Measurements from ENCODE around the gene SGMS1. TPM values are rescaled to one million over a fixed set of nuclear protein-coding genes. Genes with fewer than 3 reads are reported as not detected.

SGMS1 gene
- total and polyA plus RNA-seq, 4 experiments from 2014 or later = 10.0 to 33.0 (median 20.3) TPM

DNA sequence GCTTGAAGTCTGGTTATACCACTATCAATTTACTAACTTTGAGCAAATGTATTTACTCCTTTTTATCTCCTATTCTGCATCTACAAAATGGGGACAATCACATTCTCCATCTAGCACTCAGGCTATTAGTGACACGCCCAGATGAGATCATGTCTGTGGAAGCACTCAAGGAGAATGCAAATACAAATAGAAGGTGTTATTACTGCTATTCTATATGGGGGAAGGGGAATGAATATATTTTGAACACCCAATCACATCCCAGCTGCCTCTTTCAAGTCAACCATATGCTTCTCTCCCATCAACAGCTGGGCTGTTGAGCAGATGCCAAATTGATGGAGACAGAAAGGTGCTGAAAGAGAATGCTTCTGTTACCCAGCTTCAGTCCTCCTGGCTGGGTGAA lies 23.5 kb downstream of the SGMS1 start:
- H3K36me3 ChIP-seq (ENCODE audit: insufficient read depth, low read length) = no peaks in the 10 kb centered on the region
- no peaks in the 10 kb centered on the region for H3K9me3 ChIP-seq (ENCODE audit: control insufficient read depth in 1 of 2, low read length in 2 of 2)
- H3K27me3 ChIP-seq (ENCODE audit: insufficient read depth, low read length) = no peaks in the 10 kb centered on the region
- Mint-ChIP-seq H3K36me3 (peaks cover 0 to 4% of the 10 kb centered on the region in 2 donors), H3K4me1 (peaks cover 37 to 75% (median 59%) of the 10 kb centered on the region in 4 donors), H3K27ac (peak overlapping the region in 1 of 7 donors; percentile 20), H3K4me3 (no peak overlapping the region), H3K27me3 (no peaks in the 10 kb centered on the region), H3K9me3 (no peaks in the 10 kb centered on the region)
- no peak overlapping the region for H3K4me3 ChIP-seq (ENCODE audit: low read length in 2 of 2)
- DNase-seq = no peak
- intact Hi-C loops (cut with micrococcal nuclease) = no loop called here
- ChIA-PET POLR2A (ENCODE audit: partially characterized antibody) (no interaction called here), CTCF (ENCODE audit: partially characterized antibody) (no interaction called here)
- H3K27ac ChIP-seq (ENCODE audit: low read depth, low read length) = no peak overlapping the region
- peaks cover 43% of the 10 kb centered on the region for H3K4me1 ChIP-seq (ENCODE audit: insufficient read depth, low read length)

DNA sequence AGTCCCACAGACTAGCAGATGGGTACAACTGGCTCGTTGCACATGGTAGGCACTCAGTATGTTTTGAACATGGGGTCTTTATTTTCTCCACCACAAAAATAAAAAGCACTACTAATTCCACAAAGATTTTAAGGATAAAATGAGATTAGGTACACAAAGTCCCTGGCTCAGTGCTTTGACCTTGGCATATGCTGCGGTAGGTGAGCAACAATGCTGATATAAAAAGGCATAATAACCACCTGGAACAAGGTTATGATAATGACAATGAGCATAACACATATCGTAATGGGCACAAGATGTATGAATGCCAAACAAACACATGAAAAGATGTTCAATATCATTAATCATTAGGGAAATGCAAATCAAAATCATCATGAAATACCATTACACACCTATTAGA lies 26.9 kb downstream of the SGMS1 start:
- POLR2A ChIA-PET (ENCODE audit: partially characterized antibody) = no interaction called here
- H3K27ac ChIP-seq (ENCODE audit: low read depth, low read length) = no peak overlapping the region
- no peaks in the 10 kb centered on the region for H3K9me3 ChIP-seq (ENCODE audit: control insufficient read depth in 1 of 2, low read length in 2 of 2)
- H3K4me3 ChIP-seq (ENCODE audit: low read length in 2 of 2) = no peak overlapping the region
- peaks cover 17% of the 10 kb centered on the region for H3K4me1 ChIP-seq (ENCODE audit: insufficient read depth, low read length)
- no peak for DNase-seq
- CTCF ChIA-PET (ENCODE audit: partially characterized antibody) = interaction anchor here (1.1 kb wide), 1 partner anchor 17 kb away, joined by 3 read pairs; no protein-coding TSS in a partner anchor
- no peaks in the 10 kb centered on the region for H3K27me3 Mint-ChIP-seq
- no peak overlapping the region for H3K4me3 Mint-ChIP-seq
- H3K9me3 Mint-ChIP-seq = no peaks in the 10 kb centered on the region
- H3K36me3 ChIP-seq (ENCODE audit: insufficient read depth, low read length) = no peaks in the 10 kb centered on the region
- H3K27ac Mint-ChIP-seq = no peak overlapping the region
- intact Hi-C loops (cut with micrococcal nuclease) = no loop called here
- no peaks in the 10 kb centered on the region for H3K36me3 Mint-ChIP-seq
- H3K4me1 Mint-ChIP-seq = peaks cover 23 to 61% (median 44%) of the 10 kb centered on the region in 4 donors
- H3K27me3 ChIP-seq (ENCODE audit: insufficient read depth, low read length) = no peaks in the 10 kb centered on the region

- no peaks in the 10 kb centered on the region for H3K36me3 ChIP-seq (ENCODE audit: insufficient read depth, low read length)
- H3K27ac ChIP-seq (ENCODE audit: low read depth, low read length) = no peak overlapping the region
- Mint-ChIP-seq H3K4me1 (peaks cover 23 to 61% (median 45%) of the 10 kb centered on the region in 4 donors), H3K27ac (no peak overlapping the region), H3K4me3 (no peak overlapping the region), H3K36me3 (no peaks in the 10 kb centered on the region), H3K27me3 (no peaks in the 10 kb centered on the region), H3K9me3 (no peaks in the 10 kb centered on the region)
- DNase-seq = no peak
- ChIA-PET POLR2A (ENCODE audit: partially characterized antibody) (no interaction called here), CTCF (ENCODE audit: partially characterized antibody) (interaction anchor here (1.1 kb wide), 1 partner anchor 17 kb away, joined by 3 read pairs; no protein-coding TSS in a partner anchor)
- intact Hi-C loops (cut with micrococcal nuclease) = no loop called here
- no peaks in the 10 kb centered on the region for H3K27me3 ChIP-seq (ENCODE audit: insufficient read depth, low read length)
- H3K4me3 ChIP-seq (ENCODE audit: low read length in 2 of 2) = no peak overlapping the region
- H3K9me3 ChIP-seq (ENCODE audit: control insufficient read depth in 1 of 2, low read length in 2 of 2) = no peaks in the 10 kb centered on the region
- H3K4me1 ChIP-seq (ENCODE audit: insufficient read depth, low read length) = peaks cover 14% of the 10 kb centered on the region
Observed at GRCh38 chr10:50596456-50596855, 27.3 kb downstream of the SGMS1 start.

GRCh38 chr10:50595785-50596184 lies 28.0 kb downstream of the SGMS1 start:
- intact Hi-C loops (cut with micrococcal nuclease) = no loop called here

GRCh38 chr10:50593523-50594376 lies 30.0 kb downstream of the SGMS1 start:
- Mint-ChIP-seq H3K27ac (peak overlapping the region in 1 of 7 donors; percentile 8), H3K4me1 (peaks cover 14 to 43% (median 28%) of the 10 kb centered on the region in 4 donors)
- POLR2A ChIA-PET (ENCODE audit: partially characterized antibody) = no interaction called here

More at GRCh38 chr10:50595785-50596184, 28.0 kb downstream of the SGMS1 start:
- peaks cover 20 to 56% (median 41%) of the 10 kb centered on the region in 4 donors for H3K4me1 Mint-ChIP-seq
- H3K27me3 ChIP-seq (ENCODE audit: insufficient read depth, low read length) = no peaks in the 10 kb centered on the region
- H3K36me3 ChIP-seq (ENCODE audit: insufficient read depth, low read length) = no peaks in the 10 kb centered on the region
- H3K36me3 Mint-ChIP-seq = peaks cover 0 to 3% of the 10 kb centered on the region in 2 donors
- no peak overlapping the region for H3K4me3 Mint-ChIP-seq
- CTCF ChIA-PET (ENCODE audit: partially characterized antibody) = interaction anchor here (1.1 kb wide), 1 partner anchor 18 kb away, joined by 3 read pairs; no protein-coding TSS in a partner anchor
- no peak overlapping the region for H3K4me3 ChIP-seq (ENCODE audit: low read length in 2 of 2)
- H3K4me1 ChIP-seq (ENCODE audit: insufficient read depth, low read length) = peaks cover 7% of the 10 kb centered on the region
- H3K27me3 Mint-ChIP-seq = no peaks in the 10 kb centered on the region
- no peaks in the 10 kb centered on the region for H3K9me3 ChIP-seq (ENCODE audit: control insufficient read depth in 1 of 2, low read length in 2 of 2)
- H3K27ac ChIP-seq (ENCODE audit: low read depth, low read length) = no peak overlapping the region
- no peak for DNase-seq
- no peaks in the 10 kb centered on the region for H3K9me3 Mint-ChIP-seq
- POLR2A ChIA-PET (ENCODE audit: partially characterized antibody) = no interaction called here
- H3K27ac Mint-ChIP-seq = no peak overlapping the region

DNA sequence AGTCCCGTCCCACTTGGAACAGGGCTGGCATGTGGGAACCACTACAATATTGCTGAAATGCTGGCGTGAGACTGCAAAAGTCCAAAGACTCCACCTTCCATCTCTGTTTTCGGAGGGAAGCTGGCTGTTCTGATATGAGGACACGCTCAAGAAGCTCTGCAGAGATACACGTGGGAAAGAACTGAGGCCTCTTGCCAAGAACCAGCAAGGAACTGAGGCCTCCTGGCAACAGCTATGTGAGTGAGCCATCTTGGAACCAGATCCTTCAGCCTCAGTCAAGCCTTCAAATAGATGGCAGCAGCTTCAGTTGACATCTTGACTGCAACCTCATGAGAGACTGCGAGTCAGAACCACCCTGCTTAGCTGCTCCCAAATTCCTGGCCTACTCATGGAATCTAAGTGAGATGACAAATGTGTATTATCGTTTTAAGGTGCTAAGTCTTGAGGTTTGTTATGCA lies 30.8 kb downstream of the SGMS1 start:
- H3K27me3 Mint-ChIP-seq = no peaks in the 10 kb centered on the region
- CTCF ChIA-PET (ENCODE audit: partially characterized antibody) = interaction anchor here (1.7 kb wide), 1 partner anchor 59 kb away, joined by 3 read pairs; no protein-coding TSS in a partner anchor
- Histone ChIP-seq H3K9me3 (ENCODE audit: control insufficient read depth in 1 of 2, low read length in 2 of 2) (no peaks in the 10 kb centered on the region), H3K4me1 (ENCODE audit: insufficient read depth, low read length) (no peaks in the 10 kb centered on the region), H3K36me3 (ENCODE audit: insufficient read depth, low read length) (no peaks in the 10 kb centered on the region), H3K27me3 (ENCODE audit: insufficient read depth, low read length) (no peaks in the 10 kb centered on the region), H3K4me3 (ENCODE audit: low read length in 2 of 2) (no peak overlapping the region), H3K27ac (ENCODE audit: low read depth, low read length) (no peak overlapping the region)
- POLR2A ChIA-PET (ENCODE audit: partially characterized antibody) = interaction anchor here (0.7 kb wide), 1 partner anchor 29 kb away, joined by 3 read pairs; no protein-coding TSS in a partner anchor
- peaks cover 13 to 43% (median 25%) of the 10 kb centered on the region in 4 donors for H3K4me1 Mint-ChIP-seq
- peaks cover 13 to 20% of the 10 kb centered on the region in 2 donors for H3K36me3 Mint-ChIP-seq
- DNase-seq = no peak
- no peak overlapping the region for H3K4me3 Mint-ChIP-seq
- no peak overlapping the region for H3K27ac Mint-ChIP-seq
- intact Hi-C loops (cut with micrococcal nuclease) = no loop called here
- no peaks in the 10 kb centered on the region for H3K9me3 Mint-ChIP-seq

More at GRCh38 chr10:50593523-50594376, 30.0 kb downstream of the SGMS1 start:
- Mint-ChIP-seq H3K27me3 (no peaks in the 10 kb centered on the region), H3K4me3 (no peak overlapping the region), H3K9me3 (no peaks in the 10 kb centered on the region), H3K36me3 (peaks cover 8 to 15% of the 10 kb centered on the region in 2 donors)
- CTCF ChIA-PET (ENCODE audit: partially characterized antibody) = interaction anchor here (1.7 kb wide), 1 partner anchor 58 kb away, joined by 3 read pairs; no protein-coding TSS in a partner anchor
- H3K9me3 ChIP-seq (ENCODE audit: control insufficient read depth in 1 of 2, low read length in 2 of 2) = no peaks in the 10 kb centered on the region
- intact Hi-C loops (cut with micrococcal nuclease) = no loop called here
- no peak overlapping the region for H3K4me3 ChIP-seq (ENCODE audit: low read length in 2 of 2)
- no peaks in the 10 kb centered on the region for H3K36me3 ChIP-seq (ENCODE audit: insufficient read depth, low read length)
- H3K27ac ChIP-seq (ENCODE audit: low read depth, low read length) = no peak overlapping the region
- H3K27me3 ChIP-seq (ENCODE audit: insufficient read depth, low read length) = no peaks in the 10 kb centered on the region
- DNase-seq = no peak
- no peaks in the 10 kb centered on the region for H3K4me1 ChIP-seq (ENCODE audit: insufficient read depth, low read length)

GRCh38 chr10:50590935-50591334 lies 32.8 kb downstream of the SGMS1 start:
- H3K27me3 ChIP-seq (ENCODE audit: insufficient read depth, low read length) = no peaks in the 10 kb centered on the region
- no peaks in the 10 kb centered on the region for H3K4me1 ChIP-seq (ENCODE audit: insufficient read depth, low read length)
- Mint-ChIP-seq H3K4me3 (no peak overlapping the region), H3K9me3 (no peaks in the 10 kb centered on the region), H3K4me1 (peaks cover 16 to 36% (median 27%) of the 10 kb centered on the region in 4 donors), H3K27me3 (no peaks in the 10 kb centered on the region), H3K36me3 (peaks cover 32 to 39% of the 10 kb centered on the region in 2 donors), H3K27ac (no peak overlapping the region)
- ChIA-PET CTCF (ENCODE audit: partially characterized antibody) (no interaction called here), POLR2A (ENCODE audit: partially characterized antibody) (no interaction called here)
- H3K36me3 ChIP-seq (ENCODE audit: insufficient read depth, low read length) = no peaks in the 10 kb centered on the region
- H3K27ac ChIP-seq (ENCODE audit: low read depth, low read length) = no peak overlapping the region
- H3K4me3 ChIP-seq (ENCODE audit: low read length in 2 of 2) = no peak overlapping the region
- intact Hi-C loops (cut with micrococcal nuclease) = no loop called here
- DNase-seq = no peak
- no peaks in the 10 kb centered on the region for H3K9me3 ChIP-seq (ENCODE audit: control insufficient read depth in 1 of 2, low read length in 2 of 2)

Data from CD4-positive, alpha-beta memory T cell (primary cell).